Measurements from ENCODE around the gene GNB4.

DNA sequence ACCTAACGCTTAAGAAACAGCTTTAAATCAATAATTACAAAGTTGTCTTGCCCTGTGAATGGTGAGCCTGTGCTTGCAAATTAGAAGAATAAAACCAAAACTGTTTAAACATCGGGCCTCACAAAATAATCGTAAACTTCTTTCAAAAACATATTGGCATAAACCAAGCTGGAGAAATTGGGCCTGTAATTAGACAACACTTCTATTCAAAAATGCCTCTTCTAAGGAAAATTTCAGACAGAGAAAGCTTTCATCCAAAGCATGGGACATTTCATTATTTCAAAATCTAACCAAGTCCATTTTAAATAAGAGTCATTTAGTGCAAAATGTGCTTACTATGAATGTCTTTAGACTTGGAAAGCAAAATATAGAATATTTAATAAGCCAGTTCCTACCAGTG is 35.5 kb upstream of the GNB4 start:
- no peak for TF ChIP-seq POLR2AphosphoS5 (IDR thresholded peaks at IDR 0.05; ENCODE audit: insufficient read depth, low read depth, low read length)
- TF ChIP-seq POLR2A (IDR thresholded peaks at IDR 0.05; ENCODE audit: low read depth, low read length): no peak
- TF ChIP-seq, protein P1, sequence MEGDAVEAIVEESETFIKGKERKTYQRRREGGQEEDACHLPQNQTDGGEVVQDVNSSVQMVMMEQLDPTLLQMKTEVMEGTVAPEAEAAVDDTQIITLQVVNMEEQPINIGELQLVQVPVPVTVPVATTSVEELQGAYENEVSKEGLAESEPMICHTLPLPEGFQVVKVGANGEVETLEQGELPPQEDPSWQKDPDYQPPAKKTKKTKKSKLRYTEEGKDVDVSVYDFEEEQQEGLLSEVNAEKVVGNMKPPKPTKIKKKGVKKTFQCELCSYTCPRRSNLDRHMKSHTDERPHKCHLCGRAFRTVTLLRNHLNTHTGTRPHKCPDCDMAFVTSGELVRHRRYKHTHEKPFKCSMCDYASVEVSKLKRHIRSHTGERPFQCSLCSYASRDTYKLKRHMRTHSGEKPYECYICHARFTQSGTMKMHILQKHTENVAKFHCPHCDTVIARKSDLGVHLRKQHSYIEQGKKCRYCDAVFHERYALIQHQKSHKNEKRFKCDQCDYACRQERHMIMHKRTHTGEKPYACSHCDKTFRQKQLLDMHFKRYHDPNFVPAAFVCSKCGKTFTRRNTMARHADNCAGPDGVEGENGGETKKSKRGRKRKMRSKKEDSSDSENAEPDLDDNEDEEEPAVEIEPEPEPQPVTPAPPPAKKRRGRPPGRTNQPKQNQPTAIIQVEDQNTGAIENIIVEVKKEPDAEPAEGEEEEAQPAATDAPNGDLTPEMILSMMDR (IDR thresholded peaks at IDR 0.05; ENCODE audit: extremely low read depth in 1 of 2, insufficient read depth in 1 of 2, low read depth in 1 of 2, low read length in 2 of 2): no peak
- TF ChIP-seq JUN (IDR thresholded peaks at IDR 0.05; ENCODE audit: borderline replicate concordance, insufficient read depth, insufficient read length, low read depth): no peak

All from endothelial cell of umbilical vein (primary cell).